Iris pigment epithelial cell (primary cell): ENCODE results near the gene TBC1D10A.
A peak's percentile ranks its signal among the peaks of the same experiment; 100 is the strongest.

ENCODE experiments used
- DNase-seq: peaks from one replicate; pipeline ENCODE4 v3.0.0-alpha.2; 2011; ENCODE audit warnings: low read depth

Gene TBC1D10A

DNA sequence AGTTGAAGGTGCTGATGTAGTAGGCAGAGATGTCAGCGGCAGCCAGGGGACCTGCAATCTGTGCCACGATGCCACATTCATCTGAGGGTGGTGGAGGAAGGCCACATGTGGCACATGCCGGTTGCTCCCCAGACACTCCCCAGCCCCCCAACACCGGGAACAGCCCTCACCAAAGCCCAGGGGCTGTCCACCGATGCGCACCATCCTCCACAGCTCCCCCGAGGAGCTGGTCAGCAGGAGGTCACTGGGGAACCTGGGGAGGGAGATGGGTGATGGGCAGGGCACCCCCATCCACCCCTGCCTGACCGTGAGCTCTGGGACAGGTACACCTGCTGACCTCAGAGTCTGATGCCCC lies 40.9 kb downstream of the TBC1D10A start:
- DNase-seq: no peak

DNA sequence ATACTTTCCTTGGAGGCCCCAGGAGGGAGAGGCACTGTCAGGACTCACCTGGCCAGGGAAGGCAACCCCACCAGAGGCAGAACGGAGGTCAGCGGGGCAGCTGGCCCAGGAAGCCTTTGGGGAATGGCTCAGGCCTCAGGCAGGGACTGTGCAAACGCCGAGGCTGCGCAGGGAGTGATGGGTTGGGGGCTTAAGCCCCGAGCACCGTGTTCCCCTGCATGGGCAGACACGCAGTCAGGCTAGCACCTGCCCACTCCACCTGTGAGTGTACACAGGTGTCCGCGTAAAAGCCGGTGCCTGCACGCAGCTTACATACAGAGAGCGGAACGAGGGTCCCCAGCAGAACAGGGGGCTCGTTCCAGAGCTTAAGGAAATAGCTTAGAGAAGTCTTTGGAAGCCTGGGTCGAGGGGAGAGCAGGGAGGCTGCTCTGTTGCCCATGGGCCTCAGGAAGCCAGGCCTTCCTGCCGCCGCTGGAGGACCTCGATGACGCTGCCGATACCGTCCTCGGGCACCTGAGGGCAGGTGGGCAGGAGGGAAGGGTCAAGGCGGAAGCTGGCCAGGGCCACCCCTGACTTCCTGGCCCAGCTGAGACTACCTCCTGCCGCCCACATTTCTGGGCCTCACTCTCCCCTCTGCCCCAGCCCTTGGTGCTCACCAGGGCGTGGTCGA lies 41.4 kb downstream of the TBC1D10A start:
- DNase-seq: no peak

DNA sequence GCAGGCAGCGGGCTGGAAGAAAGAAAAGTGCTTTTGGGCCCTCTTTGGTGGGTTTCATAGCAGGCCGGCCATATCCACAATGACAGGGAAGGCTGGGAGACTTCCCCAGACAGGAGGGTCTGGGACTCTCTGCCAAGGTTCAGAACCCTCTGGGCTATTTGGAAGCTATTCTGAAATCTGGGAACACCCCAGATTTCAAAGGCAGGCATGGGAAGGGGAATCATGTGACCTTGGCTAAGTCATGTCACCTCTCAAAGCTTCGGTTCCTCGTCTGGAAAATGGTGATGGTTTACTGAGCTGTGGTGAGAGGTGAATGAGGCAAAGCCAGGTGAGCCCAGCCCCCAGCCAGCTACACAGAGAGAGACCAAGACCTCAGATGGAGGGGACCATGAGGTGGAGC lies 42.1 kb downstream of the TBC1D10A start:
- no peak for DNase-seq

DNA sequence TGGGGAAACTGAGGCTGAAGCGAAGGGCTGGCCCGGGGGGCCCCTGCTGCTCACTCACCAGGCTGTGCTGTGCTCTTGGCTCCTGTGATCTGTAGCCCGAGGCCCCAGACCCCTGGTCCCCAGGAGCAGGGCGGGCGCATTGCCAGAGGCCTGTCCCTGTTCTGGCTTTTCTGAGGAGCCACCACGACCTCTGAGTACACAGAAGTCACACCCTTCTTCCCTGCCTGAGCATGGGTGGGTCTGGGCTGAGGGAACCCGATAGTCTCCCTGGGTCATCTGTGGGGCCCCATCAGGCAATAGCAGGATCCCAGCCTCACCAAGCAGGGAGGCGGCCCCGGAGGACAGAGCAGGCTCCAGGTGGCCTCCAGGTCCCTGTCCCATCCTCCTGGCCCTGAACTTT lies 42.6 kb downstream of the TBC1D10A start:
- no peak for DNase-seq

DNA sequence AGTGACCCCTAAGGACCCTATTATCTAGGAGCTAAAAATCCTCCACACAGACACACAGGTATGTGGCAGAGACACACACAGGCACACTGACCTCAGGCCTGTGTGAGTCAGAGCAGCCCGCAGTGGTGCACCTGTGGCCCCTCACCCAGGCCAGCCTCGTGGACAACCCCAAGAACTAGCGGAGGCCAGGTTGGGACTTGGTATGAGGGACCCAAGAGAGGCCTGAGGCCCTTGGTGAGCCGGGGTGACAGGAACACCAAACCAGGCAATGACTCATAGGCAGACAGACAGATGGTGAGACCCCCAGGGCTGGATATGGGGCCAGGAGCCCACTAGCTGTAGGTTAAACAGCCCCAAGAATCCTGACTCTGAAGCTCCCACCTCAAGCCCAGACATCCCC lies 43.4 kb downstream of the TBC1D10A start:
- no peak for DNase-seq

DNA sequence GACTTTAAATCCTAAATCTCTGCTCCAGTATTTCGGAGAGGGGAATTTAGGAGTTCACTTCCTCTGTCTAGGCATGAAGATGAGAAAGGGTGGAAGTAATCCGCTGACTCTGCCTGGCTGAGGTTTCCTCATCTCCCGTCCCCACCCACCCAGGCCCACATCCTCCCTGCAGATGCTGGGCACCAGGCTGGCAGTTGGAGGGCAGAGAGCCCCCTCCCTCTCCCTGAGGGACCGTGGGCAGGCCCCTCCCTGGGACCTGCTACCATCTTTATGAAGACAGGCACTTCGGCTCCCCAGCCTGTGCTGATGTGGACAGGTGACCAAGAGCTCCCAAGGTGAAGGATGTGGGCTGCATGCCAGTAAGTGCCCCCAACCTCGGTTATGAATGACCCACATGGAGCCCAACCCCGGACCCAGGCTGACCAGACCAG lies 44.1 kb downstream of the TBC1D10A start:
- DNase-seq: no peak

DNA sequence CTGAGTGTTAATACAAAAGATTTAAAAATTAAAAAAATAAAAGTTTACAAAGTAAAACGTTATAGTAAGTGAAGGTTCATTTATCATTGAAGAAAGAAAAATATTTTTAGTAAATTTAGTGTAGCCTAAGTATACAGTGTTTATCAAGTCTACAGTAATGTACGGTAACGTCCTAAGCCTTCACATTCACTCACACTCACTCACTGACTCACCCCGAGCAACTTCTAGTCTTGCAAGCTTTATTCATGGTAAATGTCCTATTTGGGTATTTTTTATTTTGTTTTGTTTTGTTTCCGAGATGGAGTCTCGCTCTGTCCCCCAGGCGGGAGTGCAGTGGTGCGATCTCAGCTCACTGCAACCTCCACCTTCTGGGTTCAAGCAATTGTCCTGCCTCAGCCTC lies 46.2 kb downstream of the TBC1D10A start:
- DNase-seq: peak; percentile 67

DNA sequence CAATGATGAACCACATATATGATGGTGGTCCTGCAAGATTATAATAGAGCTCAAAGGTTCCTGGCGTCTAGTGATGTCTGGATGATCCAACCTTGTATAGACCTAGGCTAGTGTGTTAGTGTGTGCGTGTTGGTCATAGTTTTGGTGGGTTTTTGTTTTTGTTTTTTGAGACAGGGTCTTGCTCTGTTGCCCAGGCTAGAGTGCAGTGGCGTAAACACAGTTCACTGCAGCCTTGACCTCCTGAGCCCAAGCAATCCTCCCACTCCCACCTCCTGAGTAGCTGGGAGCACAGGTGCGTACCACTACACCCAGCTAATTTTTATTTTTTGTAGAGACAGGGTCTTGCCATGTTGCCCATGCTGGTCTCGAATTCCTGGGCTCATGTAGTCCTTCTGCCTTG lies 46.8 kb downstream of the TBC1D10A start:
- DNase-seq: no peak

DNA sequence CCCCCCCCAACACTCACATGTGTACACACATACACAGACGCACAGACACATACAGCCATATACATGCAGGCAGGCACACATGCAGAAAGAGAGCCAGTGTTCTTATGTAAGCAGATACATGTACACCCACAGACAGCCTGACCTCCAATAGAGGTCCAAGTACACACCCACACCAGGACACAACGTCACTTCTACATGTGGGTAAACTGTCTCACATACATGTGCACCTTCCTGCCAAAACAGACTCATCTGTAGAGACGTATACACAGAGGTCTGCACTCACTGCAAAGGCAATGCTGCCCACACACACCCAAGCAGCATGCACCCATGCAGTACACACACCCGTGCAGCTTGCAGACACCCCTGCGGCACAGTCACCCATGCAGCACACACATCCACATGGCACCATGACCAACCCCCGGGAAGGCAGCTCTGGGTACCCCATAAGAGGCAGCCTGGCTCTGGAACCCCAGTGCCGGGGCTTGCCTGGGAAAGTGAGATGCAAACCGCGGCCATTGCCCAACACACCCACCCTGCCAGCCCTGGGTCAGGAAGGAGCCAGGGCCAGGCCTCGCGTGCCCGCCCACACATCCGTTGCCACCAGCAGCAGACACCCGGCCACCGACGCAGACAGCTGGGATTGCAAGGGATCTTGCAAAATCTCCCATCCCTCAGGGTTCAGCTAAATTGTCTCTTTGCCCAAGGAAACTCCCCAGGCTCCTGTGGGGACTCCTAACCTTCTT lies 47.5 kb downstream of the TBC1D10A start:
- DNase-seq: no peak

DNA sequence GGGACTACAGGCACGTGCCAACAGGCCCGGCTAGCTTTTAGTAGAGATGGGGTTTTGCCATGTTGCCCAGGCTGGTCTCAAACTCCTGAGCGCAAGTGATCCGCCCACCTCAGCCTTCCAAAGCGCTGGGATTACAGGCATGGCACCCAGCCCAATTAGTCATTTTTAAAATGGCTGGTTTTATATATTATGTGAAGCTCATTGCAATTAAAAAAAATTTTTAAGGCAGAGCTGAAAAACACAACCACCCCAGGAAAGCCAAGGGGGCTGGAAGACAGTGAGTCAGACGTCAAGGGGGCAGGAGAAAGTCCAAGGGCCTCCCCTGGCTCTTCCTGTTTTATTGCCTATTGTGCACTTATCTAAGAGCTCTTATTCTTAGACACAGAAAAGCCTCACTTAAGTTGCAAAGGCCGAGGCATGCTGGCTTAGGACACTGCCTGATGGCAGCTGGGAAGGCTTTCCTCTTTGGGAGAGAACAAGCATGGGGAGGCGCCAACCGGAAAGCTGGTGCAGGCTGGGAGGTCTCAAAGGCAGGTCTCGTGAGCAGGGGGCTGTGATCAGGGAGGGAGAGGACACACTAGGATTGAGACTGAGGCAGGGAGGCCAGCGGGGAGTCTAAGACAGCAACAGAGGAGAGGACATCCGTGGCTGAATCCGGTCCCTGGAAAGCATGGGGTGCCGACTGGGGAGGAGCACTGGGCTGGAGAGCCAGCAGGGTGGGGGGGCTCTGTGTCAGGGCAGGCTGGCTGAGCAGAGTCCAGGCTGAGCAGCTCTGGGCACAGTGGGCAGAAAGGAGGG lies 49.0 kb downstream of the TBC1D10A start:
- peak; percentile 70 for DNase-seq

DNA sequence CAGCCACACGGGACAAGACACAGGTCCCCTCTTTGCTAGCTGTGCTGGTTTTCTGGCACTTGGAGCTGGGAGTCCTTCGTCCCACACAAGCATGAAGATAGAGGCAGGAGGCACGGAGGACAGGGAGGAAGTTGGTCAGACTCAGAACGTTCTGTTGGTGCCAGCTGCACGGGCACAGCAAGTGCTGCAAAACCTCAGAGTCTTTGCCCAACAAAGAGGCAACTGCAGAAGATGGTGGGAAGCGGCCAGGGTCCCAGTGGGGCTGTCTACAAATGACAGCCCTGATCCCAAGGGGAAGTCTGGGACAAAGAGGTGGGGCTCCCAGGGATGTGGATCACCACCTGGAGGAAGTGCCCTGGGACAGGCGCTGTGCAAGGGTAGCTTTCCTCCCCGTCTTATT lies 50.7 kb downstream of the TBC1D10A start:
- no peak for DNase-seq

DNA sequence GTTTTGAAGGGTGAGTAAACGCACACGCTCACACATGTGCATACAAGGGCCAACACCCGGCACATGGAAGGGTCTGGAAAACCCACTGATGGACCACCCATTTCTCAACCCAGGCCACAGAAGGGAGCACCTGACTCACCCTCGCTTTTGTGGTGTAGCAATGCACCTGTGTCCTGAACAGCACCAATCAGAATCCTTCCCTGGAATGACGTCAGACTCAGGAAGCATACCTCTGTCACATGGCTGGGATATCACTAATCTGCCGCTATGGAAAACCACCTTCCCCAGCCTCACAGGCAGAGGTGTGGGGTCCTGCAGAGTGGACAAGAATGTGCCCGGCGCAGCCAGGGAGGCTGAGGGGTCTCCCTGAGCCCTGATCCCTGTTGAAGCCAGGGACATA lies 51.1 kb downstream of the TBC1D10A start:
- no peak for DNase-seq

DNA sequence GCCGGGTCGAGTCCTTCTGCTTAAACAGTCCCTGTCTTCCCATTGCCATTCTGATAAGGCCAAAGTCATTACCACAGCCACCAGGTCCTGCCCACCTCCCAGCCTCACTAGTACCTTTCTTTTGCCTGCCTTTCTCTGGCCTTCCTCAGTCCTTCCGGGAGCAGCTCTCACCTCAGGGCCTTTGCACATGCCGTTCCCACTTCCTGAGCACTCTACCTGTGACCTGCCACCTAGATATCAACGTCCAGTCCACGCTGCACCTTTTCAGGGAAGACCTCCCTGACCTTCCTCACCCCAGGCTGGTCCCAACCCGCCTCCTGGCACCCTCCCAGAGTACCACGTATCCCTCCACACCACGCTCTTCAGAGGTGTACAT lies 52.3 kb downstream of the TBC1D10A start:
- no peak for DNase-seq

DNA sequence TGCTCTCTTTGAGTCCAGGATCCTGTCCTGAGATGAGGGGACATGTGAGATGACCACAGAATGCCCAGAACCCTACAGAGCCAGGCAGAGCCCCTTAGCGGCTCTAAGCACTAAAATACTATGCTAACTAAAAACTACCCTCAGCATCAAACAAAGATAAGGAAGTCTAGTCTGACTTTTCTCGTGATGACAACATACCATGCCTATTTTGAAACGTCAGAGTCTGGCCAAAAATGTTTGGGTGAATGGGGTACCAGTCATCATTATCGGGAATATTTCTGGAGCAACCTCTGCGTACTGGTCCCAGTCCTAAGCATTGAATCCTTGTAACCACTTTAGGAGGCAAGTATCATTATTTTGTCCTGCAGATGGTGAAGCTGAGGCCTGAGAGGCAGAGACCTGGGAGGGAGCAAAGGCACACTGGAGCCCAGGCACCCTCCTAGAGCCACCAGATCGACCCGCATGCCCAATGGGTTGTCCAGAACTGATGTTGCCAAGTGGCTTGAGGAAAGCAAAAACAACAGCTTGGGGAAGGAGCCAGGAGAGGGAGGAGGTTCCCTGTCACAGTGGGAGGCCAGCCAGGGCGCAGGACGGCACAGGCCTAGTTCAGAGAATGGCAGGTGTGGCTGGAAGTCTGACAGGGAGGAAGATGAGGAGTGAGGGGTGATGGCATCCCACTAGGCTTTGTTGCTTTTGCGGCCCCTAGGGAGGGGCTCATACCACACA lies 52.9 kb downstream of the TBC1D10A start:
- no peak for DNase-seq

DNA sequence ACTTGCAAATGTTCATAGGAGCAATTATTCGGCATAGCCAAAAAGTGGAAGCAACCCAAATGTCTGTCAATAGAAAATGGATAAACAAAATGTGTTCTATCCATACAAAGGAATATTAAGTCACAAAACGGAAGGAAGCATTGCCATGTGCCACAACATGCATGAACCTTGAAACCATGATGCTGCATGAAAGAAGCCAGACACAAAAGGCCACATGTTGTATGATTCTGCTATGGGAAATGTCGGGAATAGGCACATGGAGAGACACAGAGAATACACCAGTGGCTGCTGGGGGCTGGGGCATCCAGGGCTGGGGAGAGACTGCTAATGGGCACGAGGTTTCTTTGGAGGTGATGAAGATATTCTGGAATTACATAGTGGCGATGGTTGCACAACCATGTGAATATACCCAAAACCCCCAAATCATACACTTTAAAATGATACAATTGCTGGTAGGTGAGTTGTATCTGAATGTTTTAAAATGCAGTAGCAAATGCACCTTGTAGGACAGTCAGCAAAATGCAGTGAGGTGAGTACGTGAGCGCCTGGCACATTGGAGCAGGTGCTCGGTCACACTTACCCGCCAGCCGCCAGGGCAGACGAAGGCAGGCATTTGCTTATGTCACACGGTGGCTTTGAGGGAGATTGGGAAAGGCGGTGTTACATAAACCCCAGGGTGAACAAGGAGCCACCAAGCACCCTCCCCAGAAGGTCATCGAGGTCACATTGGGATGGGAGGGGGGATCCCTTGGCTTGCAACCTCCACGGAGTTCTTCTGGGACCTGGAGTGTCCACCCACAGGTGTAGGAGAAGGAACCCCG lies 53.8 kb downstream of the TBC1D10A start:
- no peak for DNase-seq

DNA sequence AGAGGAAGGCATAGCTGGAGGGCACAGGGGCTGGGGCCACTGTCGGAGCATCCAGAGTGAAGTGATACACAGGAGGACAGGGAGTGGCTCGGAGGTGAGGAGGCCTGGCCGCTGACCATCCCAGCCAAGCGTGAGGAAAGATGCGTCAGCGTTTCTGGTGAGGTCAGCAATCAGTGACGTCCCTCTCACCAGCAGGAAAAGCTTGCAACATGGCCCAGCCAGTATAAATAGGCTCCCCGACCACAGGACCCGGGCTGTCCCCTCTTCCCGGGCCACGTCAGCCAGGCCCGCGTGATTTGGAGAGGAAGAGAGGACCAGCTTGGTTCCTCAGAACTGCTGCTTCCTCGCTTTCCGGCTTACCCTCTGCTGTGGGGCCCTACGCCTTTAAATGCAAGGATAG lies 55.9 kb downstream of the TBC1D10A start:
- peak; percentile 69 for DNase-seq

DNA sequence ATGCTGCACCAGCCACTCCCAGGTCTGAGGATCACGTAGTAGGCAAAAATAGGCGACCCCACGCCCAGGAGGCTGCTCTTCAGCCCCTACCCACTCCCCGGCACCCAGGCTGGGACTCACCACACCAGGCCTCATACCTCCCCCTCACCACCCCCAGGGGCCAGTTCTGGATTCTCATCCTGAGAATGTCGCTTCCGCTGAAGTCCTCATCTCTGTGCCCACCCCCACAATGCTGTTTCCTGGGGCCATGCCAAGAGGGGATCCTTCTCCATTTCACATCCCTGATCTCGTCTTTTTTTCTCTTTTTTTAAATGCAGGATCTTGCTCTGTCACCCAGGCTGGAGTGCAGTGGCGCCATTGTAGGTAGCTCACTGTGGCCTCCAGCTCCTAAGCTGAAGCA lies 58.4 kb downstream of the TBC1D10A start:
- DNase-seq: no peak

DNA sequence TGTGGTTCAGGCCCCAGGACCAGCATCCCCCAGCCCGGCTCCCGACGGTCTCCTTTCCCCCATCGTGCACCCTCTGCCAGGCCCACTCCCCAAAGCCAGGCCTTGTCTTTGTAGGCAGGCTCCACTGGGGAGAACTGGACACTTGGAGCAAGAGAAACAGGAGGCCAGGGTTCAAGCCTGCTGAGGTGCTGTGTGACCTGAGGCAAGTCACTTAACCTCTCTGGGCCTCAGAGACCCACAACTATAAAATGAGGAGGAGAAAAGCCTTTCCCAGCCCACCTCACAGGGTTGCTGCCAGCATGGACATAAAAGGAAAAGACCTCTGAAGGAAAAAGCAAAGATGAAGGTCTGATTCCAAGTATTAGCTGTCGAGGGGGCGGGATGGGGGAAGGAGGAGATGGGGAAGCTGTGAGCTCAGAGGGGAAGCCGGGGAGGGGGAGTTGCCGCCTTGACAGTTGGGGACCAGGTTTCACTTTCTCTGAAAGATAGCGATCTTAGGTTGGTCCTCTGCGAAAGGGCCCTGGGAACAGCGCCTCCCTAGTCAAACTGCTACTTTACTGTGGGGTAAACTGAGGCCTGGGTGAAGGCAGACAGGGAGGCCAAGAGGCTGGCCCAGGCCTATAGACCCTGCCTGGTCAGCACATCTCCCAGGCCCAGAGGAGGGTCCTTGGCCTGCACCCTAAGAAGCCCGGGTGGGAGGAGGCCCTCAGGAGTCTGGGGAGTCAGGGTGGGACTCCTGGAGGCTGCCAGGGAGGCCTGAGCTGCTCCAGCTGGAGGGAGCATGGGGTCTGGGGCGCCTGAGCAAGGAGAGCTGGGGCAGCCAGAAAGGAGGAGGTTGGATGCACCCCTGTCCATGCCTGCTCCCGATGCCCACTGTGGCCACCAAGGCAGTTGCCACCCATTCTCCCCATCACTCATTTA lies 59.1 kb downstream of the TBC1D10A start:
- DNase-seq: no peak

DNA sequence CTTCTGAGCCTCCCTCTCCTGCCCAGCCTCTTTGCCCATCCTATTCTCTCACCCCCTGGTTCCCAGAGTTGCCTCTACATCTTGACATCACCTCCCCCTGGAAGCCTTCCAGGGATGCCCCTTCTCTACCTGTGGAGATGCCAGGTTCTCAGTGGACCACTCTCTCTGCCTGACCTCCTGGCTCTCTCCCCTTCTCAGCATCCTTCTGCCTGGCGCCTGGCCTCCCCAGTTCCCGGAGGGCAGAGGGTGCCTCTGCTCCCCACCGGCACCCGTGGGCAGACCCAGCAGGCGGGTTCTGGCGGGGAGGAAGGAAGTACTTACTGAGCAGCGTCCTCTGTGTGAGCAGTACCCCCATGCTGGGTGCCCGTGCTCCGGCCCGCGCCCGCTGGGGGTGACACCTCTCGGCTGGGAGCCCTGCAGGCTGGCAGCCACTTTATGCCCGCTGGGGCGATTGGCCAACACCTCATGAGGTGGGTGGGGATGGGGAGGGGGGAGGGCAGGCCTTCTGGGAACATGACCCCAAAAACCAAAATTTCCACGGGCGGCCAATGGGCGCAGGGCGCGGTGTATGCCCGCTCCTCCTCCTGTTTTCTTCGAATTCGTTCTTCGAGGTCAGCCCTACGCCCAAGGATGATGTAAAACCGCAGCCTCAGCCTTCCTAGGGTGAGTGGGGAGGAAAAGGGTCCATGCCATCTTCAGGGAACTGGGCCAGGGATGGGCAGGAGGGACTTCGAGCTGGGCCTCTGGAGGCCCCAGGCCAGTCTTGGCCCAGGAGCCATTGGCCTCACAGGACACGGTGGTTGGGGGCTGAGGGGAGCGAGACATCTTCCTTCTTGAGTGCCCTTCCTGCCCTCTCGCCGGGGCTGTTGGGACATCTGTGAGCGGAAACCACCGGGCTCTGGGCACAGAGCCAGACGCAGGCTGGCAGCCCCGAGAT lies 60.0 kb downstream of the TBC1D10A start, which contains the start of gene OSM:
Gene OSM, minus strand, starts transcription at position 407 of the 937 bp plus-strand sequence. Its CDS starts 52 bp downstream, at position 355.
- no peak for DNase-seq
